NCI-H187 (cell line): ENCODE data around the gene ANKRD26.
"Not testable (repeated sequence)": the region's sequence is repeated elsewhere in the genome, so short reads cannot be mapped to it uniquely, and the experiment has no call there.

ENCODE experiments used
- DNase-seq, 2 experiments: peaks; one replicate each; lab custom pipeline; 2025; lab: John Stamatoyannopoulos, UW

Gene ANKRD26

GRCh38 chr10:27099916-27100812 is at the start of gene ANKRD26:
Gene ANKRD26, minus strand, starts transcription at chr10:27100494. Its CDS starts 168 bp downstream, at chr10:27100326.
- DNase-seq, result peak; percentile 66 to 91

- DNase-seq, result no peak
Measured at GRCh38 chr10:27147701-27148100, 47.4 kb upstream of the ANKRD26 start.

GRCh38 chr10:27145937-27146336 is 45.6 kb upstream of the ANKRD26 start:
- DNase-seq, result no peak

GRCh38 chr10:27143686-27144085 is 43.4 kb upstream of the ANKRD26 start:
- DNase-seq, result no peak

GRCh38 chr10:27138277-27138676 is 38.0 kb upstream of the ANKRD26 start:
- DNase-seq, result no peak

GRCh38 chr10:27134371-27134770 is 34.1 kb upstream of the ANKRD26 start:
- DNase-seq, result no peak

- no peak for DNase-seq
Measured at GRCh38 chr10:27108165-27108564, 7.9 kb upstream of the ANKRD26 start.

- DNase-seq, result no peak
Measured at GRCh38 chr10:27104919-27105318, 4.6 kb upstream of the ANKRD26 start.

- DNase-seq, result no peak
Measured at GRCh38 chr10:27100813-27101347, 586 bp upstream of the ANKRD26 start.

GRCh38 chr10:27099448-27099847 is 846 bp downstream of the ANKRD26 start:
- no peak for DNase-seq

GRCh38 chr10:27088119-27089044 is 11.9 kb downstream of the ANKRD26 start:
- DNase-seq, result no peak

- no peak for DNase-seq
Measured at GRCh38 chr10:27072436-27073114, 27.7 kb downstream of the ANKRD26 start.

GRCh38 chr10:27068217-27068891 is 31.9 kb downstream of the ANKRD26 start:
- no peak for DNase-seq

GRCh38 chr10:27065084-27065483 is 35.2 kb downstream of the ANKRD26 start:
- DNase-seq, result no peak

GRCh38 chr10:27052656-27053055 is 47.6 kb downstream of the ANKRD26 start:
- DNase-seq, result no peak

GRCh38 chr10:27045247-27045646 is 55.0 kb downstream of the ANKRD26 start:
- not testable (repeated sequence) for DNase-seq

- no peak for DNase-seq
Measured at GRCh38 chr10:27041196-27041595, 59.1 kb downstream of the ANKRD26 start.

- DNase-seq, result no peak
Measured at GRCh38 chr10:27038168-27038567, 62.1 kb downstream of the ANKRD26 start.

- no peak for DNase-seq
Measured at GRCh38 chr10:27035163-27035562, 65.1 kb downstream of the ANKRD26 start.

GRCh38 chr10:27030060-27030459 is 70.2 kb downstream of the ANKRD26 start:
- no peak for DNase-seq

GRCh38 chr10:27022048-27022447 is 78.2 kb downstream of the ANKRD26 start:
- no peak for DNase-seq
